Keratinocyte (primary cell): ENCODE measurements around the gene DNAJA4.

Experiments used
- CTCF ChIP-seq, 3 experiments: IDR thresholded peaks in 1 of 3; conservative IDR thresholded peaks in 1 of 3; optimal IDR thresholded peaks in 1 of 3; 2 replicates in 2 of 3; 3 replicates in 1 of 3; pipeline versions ENCODE3 to v1.5.1; 2011; ENCODE audit warnings: low read length in 3 of 3, mild to moderate bottlenecking in 3 of 3, moderate library complexity in 2 of 3, control low read depth in 1 of 3, inconsistent platforms in 1 of 3; ENCODE audit not compliant: insufficient read depth in 2 of 3; ENCODE audit errors: extremely low read depth in 1 of 3
- EZH2 ChIP-seq: IDR thresholded peaks from one replicate; pipeline ENCODE4 v1.6.1; 2012; ENCODE audit warnings: inconsistent platforms, mild to moderate bottlenecking, low read length, moderate library complexity

- TF ChIP-seq CTCF (optimal IDR thresholded peaks at IDR 0.05 in 1 of 3, IDR thresholded peaks at IDR 0.05 in 1 of 3, conservative IDR thresholded peaks at IDR 0.05 in 1 of 3; ENCODE audit: extremely low read depth in 1 of 3, insufficient read depth in 2 of 3, low read length in 3 of 3) (no peak), EZH2 (no peak)
Measured at GRCh38 chr15:78234515-78235040, 29.8 kb upstream of the DNAJA4 start, which contains the start of gene ACSBG1.
